Hepatocyte (in vitro differentiated cells): ENCODE data around the gene FAM184A. TPM values are rescaled to one million over a fixed set of nuclear protein-coding genes. Genes with fewer than 3 reads are reported as not detected.

Experiments
- DNase-seq: peaks from one replicate; pipeline ENCODE4 v3.0.0-alpha.2; 2016; ENCODE audit warnings: low spot score
- H2AFZ ChIP-seq: fragments of 200-600 bp; sonication (generic); 2 replicates; pipeline ENCODE4 v1.6.0; 2016; ENCODE audit warnings: antibody characterized with exemption, mild to moderate bottlenecking
- H3K27ac ChIP-seq: fragments of 200-600 bp; sonication (generic); 2 replicates; pipeline ENCODE4 v1.5.1; 2016; ENCODE audit warnings: mild to moderate bottlenecking
- H3K27me3 ChIP-seq: fragments of 200-600 bp; sonication (generic); 2 replicates; pipeline ENCODE4 v1.6.1; 2016
- H3K36me3 ChIP-seq: fragments of 200-600 bp; sonication (generic); replicated peaks from 2 replicates; pipeline ENCODE4 v1.5.1; 2016; ENCODE audit warnings: low read depth; ENCODE audit not compliant: insufficient read depth
- H3K4me1 ChIP-seq: fragments of 200-600 bp; sonication (generic); 2 replicates; pipeline ENCODE4 v1.5.1; 2016; ENCODE audit warnings: mild to moderate bottlenecking, moderate library complexity; ENCODE audit not compliant: insufficient read depth
- H3K4me2 ChIP-seq: fragments of 200-600 bp; sonication (generic); 2 replicates; pipeline ENCODE4 v1.6.0; 2016
- H3K4me3 ChIP-seq: fragments of 200-600 bp; sonication (generic); 2 replicates; pipeline ENCODE4 v1.5.1; 2016; ENCODE audit warnings: mild to moderate bottlenecking
- H3K79me2 ChIP-seq: fragments of 200-600 bp; sonication (generic); 2 replicates; pipeline ENCODE4 v1.6.0; 2017; ENCODE audit warnings: mild to moderate bottlenecking
- H3K9me2 ChIP-seq: fragments of 200-600 bp; sonication (generic); replicated peaks from 2 replicates; pipeline ENCODE4 v1.6.0; 2017; ENCODE audit warnings: mild to moderate bottlenecking; ENCODE audit not compliant: insufficient read depth
- H3K9me3 ChIP-seq: fragments of 200-600 bp; sonication (generic); 2 replicates; pipeline ENCODE4 v1.5.1; 2016; ENCODE audit warnings: low read depth, mild to moderate bottlenecking
- H4K20me1 ChIP-seq: fragments of 200-600 bp; sonication (generic); 2 replicates; pipeline ENCODE4 v1.6.0; 2016; ENCODE audit warnings: mild to moderate bottlenecking; ENCODE audit not compliant: insufficient read depth, poor library complexity, severe bottlenecking
- CTCF ChIP-seq: fragments of 200-600 bp; sonication (generic); IDR thresholded peaks from 2 replicates; pipeline ENCODE4 v1.5.1; 2016; ENCODE audit warnings: antibody characterized with exemption, mild to moderate bottlenecking; ENCODE audit not compliant: poor library complexity
- EZH2 ChIP-seq: fragments of 200-600 bp; sonication (generic); IDR thresholded peaks from 2 replicates; pipeline ENCODE4 v1.6.1; 2016; ENCODE audit warnings: antibody characterized with exemption, mild to moderate bottlenecking, borderline replicate concordance
- EZH2phosphoT487 ChIP-seq: fragments of 200-600 bp; sonication (generic); IDR thresholded peaks from one replicate; pipeline ENCODE4 v1.6.1; 2018; ENCODE audit warnings: antibody characterized with exemption, mild to moderate bottlenecking, low read depth, moderate library complexity; ENCODE audit not compliant: unreplicated experiment, severe bottlenecking
- WGBS: methylation state at CpG from one replicate; pipeline ENCODE4 v1.1.6; 2016; ENCODE audit warnings: low lambda C conversion rate; ENCODE audit errors: missing lambda C conversion rate; 5-methylcytosine and 5-hydroxymethylcytosine counted together
- polyA plus RNA-seq: library from polyadenylated mRNA; unstranded; fragments of >200 nt; fragmentation: Nextera tagmentation; extraction: Ambion mirVana; gene quantifications from 2 replicates; pipeline ENCODE4 v1.2.1, GENCODE V29; 2016
- total RNA-seq: library from RNA; depleted of rRNA; stranded (reverse); fragments of >200 nt; gene quantifications from 2 replicates; pipeline ENCODE4 v1.2.3, GENCODE V29; 2014

The FAM184A gene
- total and polyA plus RNA-seq, 2 experiments from 2014 or later = 5.6 to 14.1 TPM

GRCh38 chr6:119079283-119079809 lies 882 bp upstream of the FAM184A start:
- H3K79me2 ChIP-seq = no peaks in the 10 kb centered on the region
- 39% methylated on average over 9 of the region's 9 CpGs for WGBS
- no peaks in the 10 kb centered on the region for H3K36me3 ChIP-seq
- H3K9me2 ChIP-seq = no peaks in the 10 kb centered on the region
- peak; percentile 30 for DNase-seq
- H3K9me3 ChIP-seq = no peaks in the 10 kb centered on the region
- peak overlapping the region; percentile 87 for H2AFZ ChIP-seq
- H4K20me1 ChIP-seq = no peaks in the 10 kb centered on the region
- H3K4me3 ChIP-seq = peak overlapping the region; percentile 80
- no peak for TF ChIP-seq EZH2
- TF ChIP-seq CTCF = no peak
- TF ChIP-seq EZH2phosphoT487 = no peak
- H3K4me1 ChIP-seq = no peaks in the 10 kb centered on the region
- H3K4me2 ChIP-seq = peak overlapping the region; percentile 94
- H3K27ac ChIP-seq = peak overlapping the region; percentile 56
- no peaks in the 10 kb centered on the region for H3K27me3 ChIP-seq

GRCh38 chr6:119077643-119078375 lies 655 bp downstream of the FAM184A start:
- H3K9me3 ChIP-seq = no peaks in the 10 kb centered on the region
- H3K27ac ChIP-seq = peak overlapping the region; percentile 72
- TF ChIP-seq EZH2phosphoT487 (no peak), EZH2 (peak; percentile 7), CTCF (peak; percentile 35)
- no peaks in the 10 kb centered on the region for H4K20me1 ChIP-seq
- peak overlapping the region; percentile 94 for H3K4me2 ChIP-seq
- no peaks in the 10 kb centered on the region for H3K27me3 ChIP-seq
- H3K4me3 ChIP-seq = peak overlapping the region; percentile 80
- H3K9me2 ChIP-seq = no peaks in the 10 kb centered on the region
- no peaks in the 10 kb centered on the region for H3K79me2 ChIP-seq
- H3K4me1 ChIP-seq = no peaks in the 10 kb centered on the region
- no peaks in the 10 kb centered on the region for H3K36me3 ChIP-seq
- peak; percentile 67 for DNase-seq
- 3% methylated on average over 43 of the region's 43 CpGs for WGBS
- H2AFZ ChIP-seq = peak overlapping the region; percentile 87

GRCh38 chr6:119077391-119077642 lies 1.1 kb downstream of the FAM184A start:
- no peaks in the 10 kb centered on the region for H3K4me1 ChIP-seq
- H3K79me2 ChIP-seq = no peaks in the 10 kb centered on the region
- H3K27ac ChIP-seq = no peak overlapping the region
- DNase-seq = no peak
- no peaks in the 10 kb centered on the region for H4K20me1 ChIP-seq
- H3K9me2 ChIP-seq = no peaks in the 10 kb centered on the region
- no peak overlapping the region for H2AFZ ChIP-seq
- H3K4me3 ChIP-seq = peak overlapping the region; percentile 80
- no peaks in the 10 kb centered on the region for H3K27me3 ChIP-seq
- H3K36me3 ChIP-seq = no peaks in the 10 kb centered on the region
- H3K9me3 ChIP-seq = no peaks in the 10 kb centered on the region
- H3K4me2 ChIP-seq = peak overlapping the region; percentile 94
- WGBS = 55% methylated on average over 3 of the region's 3 CpGs
- TF ChIP-seq EZH2phosphoT487 (no peak), EZH2 (peak; percentile 10), CTCF (no peak)
